OCI-LY1 (cell line): ENCODE results near the gene RAB6B.

Source experiments
- H2AFZ ChIP-seq: fragments of 200-600 bp; sonication (generic), shearing (Covaris generic); 2 replicates; pipeline ENCODE4 v1.6.0; 2014; ENCODE audit warnings: antibody characterized with exemption, mild to moderate bottlenecking, low read length
- H3F3A ChIP-seq: fragments of 200-600 bp; sonication (generic), shearing (Covaris generic); 2 replicates; pipeline ENCODE4 v1.6.0; 2014; ENCODE audit warnings: mild to moderate bottlenecking, antibody characterized with exemption, low read length, moderate library complexity; ENCODE audit not compliant: insufficient read depth
- H3K27ac ChIP-seq: fragments of 200-600 bp; sonication (generic); 2 replicates; pipeline ENCODE4 v1.5.1; 2014; ENCODE audit warnings: low read length, mixed run types, mild to moderate bottlenecking, low read depth; ENCODE audit not compliant: poor library complexity, severe bottlenecking
- H3K27me3 ChIP-seq: fragments of 200-600 bp; sonication (generic); 2 replicates; pipeline ENCODE4 v1.6.0; 2014; ENCODE audit warnings: antibody characterized with exemption, mild to moderate bottlenecking, low read length, moderate library complexity; ENCODE audit not compliant: insufficient read depth
- H3K36me3 ChIP-seq: fragments of 200-600 bp; sonication (generic); 2 replicates; pipeline ENCODE4 v1.6.1; 2014; ENCODE audit warnings: mild to moderate bottlenecking, antibody characterized with exemption, low read length, moderate library complexity, mixed read lengths; ENCODE audit not compliant: insufficient read depth
- H3K4me1 ChIP-seq: fragments of 200-600 bp; sonication (generic); 2 replicates; pipeline ENCODE4 v1.5.1; 2014; ENCODE audit warnings: mild to moderate bottlenecking, low read length, moderate library complexity; ENCODE audit not compliant: insufficient read depth, severe bottlenecking
- H3K4me2 ChIP-seq: fragments of 200-600 bp; sonication (generic), shearing (Covaris generic); 2 replicates; pipeline ENCODE4 v1.6.1; 2014; ENCODE audit warnings: low read length
- H3K4me3 ChIP-seq: fragments of 200-600 bp; sonication (generic); 2 replicates; pipeline ENCODE4 v1.5.1; 2014; ENCODE audit warnings: low read length, low read depth, mild to moderate bottlenecking, mixed read lengths; ENCODE audit not compliant: poor library complexity, severe bottlenecking
- H3K79me2 ChIP-seq: fragments of 200-600 bp; shearing (Covaris generic); 2 replicates; pipeline ENCODE4 v1.6.1; 2016; ENCODE audit warnings: mixed run types, low read length, mixed read lengths; ENCODE audit not compliant: insufficient read depth
- H3K9ac ChIP-seq: fragments of 200-600 bp; sonication (generic), shearing (Covaris generic); 2 replicates; pipeline ENCODE4 v1.6.1; 2014; ENCODE audit warnings: mild to moderate bottlenecking, low read length, mixed read lengths
- H3K9me2 ChIP-seq: fragments of 200-600 bp; sonication (generic), shearing (Covaris generic); 2 replicates; pipeline ENCODE4 v1.6.1; 2014; ENCODE audit warnings: low read depth, mild to moderate bottlenecking, low read length, mixed read lengths
- H3K9me3 ChIP-seq: fragments of 200-600 bp; shearing (Covaris generic); 2 replicates; pipeline ENCODE4 v1.6.1; 2014; ENCODE audit warnings: low read length, mixed read lengths
- H4K20me1 ChIP-seq: fragments of 200-600 bp; sonication (generic), shearing (Covaris generic); 2 replicates; pipeline ENCODE4 v1.6.0; 2016; ENCODE audit warnings: mild to moderate bottlenecking, low read length; ENCODE audit not compliant: insufficient read depth
- EZH2 ChIP-seq: fragments of 200-600 bp; sonication (generic), shearing (Covaris generic); IDR thresholded peaks from 2 replicates; pipeline ENCODE4 v1.8.0; 2017; ENCODE audit warnings: borderline replicate concordance, mixed run types, mild to moderate bottlenecking, antibody characterized with exemption, low read length, moderate library complexity, mixed read lengths
- TF ChIP-seq, protein P1 (sequence below): fragments of 200-600 bp; sonication (generic), shearing (Covaris generic); IDR thresholded peaks from 2 replicates; pipeline ENCODE4 v1.5.1; 2017; ENCODE audit warnings: mild to moderate bottlenecking, antibody characterized with exemption, low read length, moderate library complexity, mixed read lengths

Gene RAB6B

DNA sequence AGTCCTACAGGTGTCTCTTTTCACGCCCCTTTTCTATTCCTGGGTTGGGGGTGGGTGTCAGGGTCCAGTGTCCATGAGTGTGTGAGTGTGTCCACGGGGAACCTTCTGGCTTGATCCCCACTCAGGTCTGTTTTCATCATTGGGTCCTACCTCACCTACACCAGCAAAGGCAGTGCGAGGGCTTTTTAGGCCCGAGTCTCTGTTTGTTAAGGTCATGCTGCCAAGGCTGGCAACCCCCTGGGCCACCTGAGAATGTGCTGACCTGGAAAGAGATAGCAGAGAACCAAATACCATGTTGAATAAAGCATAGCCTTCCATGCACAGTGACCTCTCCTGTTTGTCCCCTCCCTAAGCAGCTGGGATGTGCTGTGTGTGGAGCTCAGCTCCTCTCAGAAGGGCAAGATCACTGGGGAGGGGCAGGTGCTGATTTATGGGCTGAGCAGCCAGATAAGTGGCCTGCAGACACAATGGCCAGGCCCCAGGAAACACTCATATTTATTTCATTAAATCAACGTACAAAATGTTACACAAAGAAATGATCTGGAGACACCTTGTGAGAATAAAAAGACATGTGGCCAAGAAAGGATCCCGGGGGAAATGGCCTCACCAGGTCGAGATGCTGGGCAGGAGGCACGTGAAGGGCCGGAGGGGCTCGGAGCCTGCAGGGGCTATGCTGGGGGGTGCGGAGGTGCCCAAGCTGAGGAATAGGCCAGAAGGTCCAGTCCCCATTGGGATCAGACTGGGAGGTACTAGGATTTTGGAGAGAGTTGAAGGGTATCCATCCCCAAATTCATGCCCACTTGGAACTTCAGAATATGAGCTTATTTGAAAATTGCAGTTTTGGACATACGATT, 36.1 kb downstream of the RAB6B start:
- Histone ChIP-seq H3K36me3 (no peaks in the 10 kb centered on the region), H3K4me3 (no peak overlapping the region), H3K9me2 (no peaks in the 10 kb centered on the region), H4K20me1 (no peaks in the 10 kb centered on the region), H3K4me2 (no peak overlapping the region), H3K9ac (no peak overlapping the region), H3K79me2 (no peaks in the 10 kb centered on the region), H3K9me3 (no peaks in the 10 kb centered on the region), H3K27ac (no peak overlapping the region), H3K27me3 (no peaks in the 10 kb centered on the region), H2AFZ (no peak overlapping the region), H3F3A (no peaks in the 10 kb centered on the region), H3K4me1 (no peaks in the 10 kb centered on the region)
- TF ChIP-seq EZH2, result no peak
- TF ChIP-seq, protein P1, sequence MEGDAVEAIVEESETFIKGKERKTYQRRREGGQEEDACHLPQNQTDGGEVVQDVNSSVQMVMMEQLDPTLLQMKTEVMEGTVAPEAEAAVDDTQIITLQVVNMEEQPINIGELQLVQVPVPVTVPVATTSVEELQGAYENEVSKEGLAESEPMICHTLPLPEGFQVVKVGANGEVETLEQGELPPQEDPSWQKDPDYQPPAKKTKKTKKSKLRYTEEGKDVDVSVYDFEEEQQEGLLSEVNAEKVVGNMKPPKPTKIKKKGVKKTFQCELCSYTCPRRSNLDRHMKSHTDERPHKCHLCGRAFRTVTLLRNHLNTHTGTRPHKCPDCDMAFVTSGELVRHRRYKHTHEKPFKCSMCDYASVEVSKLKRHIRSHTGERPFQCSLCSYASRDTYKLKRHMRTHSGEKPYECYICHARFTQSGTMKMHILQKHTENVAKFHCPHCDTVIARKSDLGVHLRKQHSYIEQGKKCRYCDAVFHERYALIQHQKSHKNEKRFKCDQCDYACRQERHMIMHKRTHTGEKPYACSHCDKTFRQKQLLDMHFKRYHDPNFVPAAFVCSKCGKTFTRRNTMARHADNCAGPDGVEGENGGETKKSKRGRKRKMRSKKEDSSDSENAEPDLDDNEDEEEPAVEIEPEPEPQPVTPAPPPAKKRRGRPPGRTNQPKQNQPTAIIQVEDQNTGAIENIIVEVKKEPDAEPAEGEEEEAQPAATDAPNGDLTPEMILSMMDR, result no peak

DNA sequence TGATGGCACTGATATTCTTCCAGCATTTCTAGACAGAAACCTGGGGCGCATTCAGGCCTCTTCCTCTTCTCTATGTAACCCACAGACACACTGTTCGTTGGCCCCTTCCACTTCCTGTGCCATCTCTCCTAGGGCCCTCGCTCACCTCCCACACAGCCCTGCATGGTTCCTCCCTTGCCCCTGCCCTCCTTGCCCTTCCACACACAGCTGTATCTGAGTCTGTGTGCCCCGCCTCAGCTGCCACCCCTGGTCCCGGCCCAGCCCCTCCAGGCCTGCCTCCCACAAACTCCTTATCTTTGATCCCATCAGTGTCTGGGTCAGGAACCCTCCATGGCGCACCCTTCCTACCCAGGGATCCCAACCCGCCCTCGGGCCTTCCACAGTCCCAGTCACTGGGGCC, 37.9 kb downstream of the RAB6B start:
- no peaks in the 10 kb centered on the region for H3K9me3 ChIP-seq
- H3K4me3 ChIP-seq, result no peak overlapping the region
- TF ChIP-seq, protein P1, result no peak
- no peak for TF ChIP-seq EZH2
- no peaks in the 10 kb centered on the region for H3K79me2 ChIP-seq
- H4K20me1 ChIP-seq, result no peaks in the 10 kb centered on the region
- no peaks in the 10 kb centered on the region for H3K27me3 ChIP-seq
- H3K4me2 ChIP-seq, result no peak overlapping the region
- H3K9me2 ChIP-seq, result no peaks in the 10 kb centered on the region
- H3K4me1 ChIP-seq, result no peaks in the 10 kb centered on the region
- H3K36me3 ChIP-seq, result no peaks in the 10 kb centered on the region
- H3K9ac ChIP-seq, result no peak overlapping the region
- no peak overlapping the region for H2AFZ ChIP-seq
- no peaks in the 10 kb centered on the region for H3F3A ChIP-seq
- H3K27ac ChIP-seq, result no peak overlapping the region

GRCh38 chr3:133856316-133856715, 39.4 kb downstream of the RAB6B start:
- Histone ChIP-seq H3K4me2 (no peak overlapping the region), H3K4me3 (no peak overlapping the region), H3K36me3 (no peaks in the 10 kb centered on the region), H3F3A (no peaks in the 10 kb centered on the region), H3K27me3 (no peaks in the 10 kb centered on the region), H3K27ac (no peak overlapping the region), H3K79me2 (no peaks in the 10 kb centered on the region), H3K9me3 (no peaks in the 10 kb centered on the region), H2AFZ (no peak overlapping the region), H3K9me2 (no peaks in the 10 kb centered on the region), H3K4me1 (no peaks in the 10 kb centered on the region), H4K20me1 (no peaks in the 10 kb centered on the region), H3K9ac (no peak overlapping the region)
- no peak for TF ChIP-seq EZH2
- TF ChIP-seq, protein P1, result no peak
